Upper lobe of left lung (tissue), 6 donors: Measurements from ENCODE around the gene GDF10. TPM values are rescaled to one million over a fixed set of nuclear protein-coding genes. Genes with fewer than 3 reads are reported as not detected.

Experiments
- ATAC-seq, 2 donors: fragments of 200-7000 bp; cut with Tn5 transposase; one replicate each; pipeline ENCODE4 v1.9.1; 2022; ENCODE audit warnings: mild to moderate bottlenecking in 2 of 2, moderate library complexity in 2 of 2; ENCODE audit not compliant: low FRiP score in 2 of 2
- DNase-seq, 2 donors: peaks; one replicate each; pipeline ENCODE4 v3.0.0-alpha.2; 2019 to 2020
- H3K27ac ChIP-seq, 4 donors: fragments of 200-600 bp; sonication (generic); one replicate each; pipeline ENCODE4 v1.5.1; 2016 to 2019
- H3K27me3 ChIP-seq, 4 donors: fragments of 200-600 bp; sonication (generic); one replicate each; pipeline ENCODE4 v1.5.1; 2017 to 2019
- H3K36me3 ChIP-seq, 4 donors: fragments of 200-600 bp; sonication (generic); one replicate each; pipeline ENCODE4 v1.5.1; 2016 to 2019
- H3K4me1 ChIP-seq, 4 donors: fragments of 200-600 bp; sonication (generic); one replicate each; pipeline ENCODE4 v1.5.1; 2018 to 2019
- H3K4me3 ChIP-seq, 4 donors: fragments of 200-600 bp; sonication (generic); one replicate each; pipeline ENCODE4 v1.5.1; 2017 to 2019; ENCODE audit warnings: mild to moderate bottlenecking in 2 of 4, moderate library complexity in 1 of 4
- H3K9me3 ChIP-seq, 4 donors: fragments of 200-600 bp; sonication (generic); one replicate each; pipeline ENCODE4 v1.5.1; 2018 to 2019
- EP300 ChIP-seq, 4 donors: sonication (generic); formaldehyde crosslinking; IDR thresholded peaks; one replicate each; pipeline ENCODE4 v1.5.1; 2017; ENCODE audit warnings: antibody characterized with exemption in 4 of 4, control low read depth in 2 of 4
- POLR2A ChIP-seq, 4 donors: fragments of 450-650 bp; IDR thresholded peaks; one replicate each; pipeline ENCODE4 v1.5.1; 2016 to 2017; ENCODE audit warnings: antibody characterized with exemption in 4 of 4, mild to moderate bottlenecking in 2 of 4
- POLR2AphosphoS5 ChIP-seq, 2 donors: sonication (generic); formaldehyde crosslinking; IDR thresholded peaks; one replicate each; pipeline ENCODE4 v1.5.1; 2017; ENCODE audit warnings: antibody characterized with exemption in 2 of 2
- WGBS, 2 donors: methylation state at CpG; one replicate each; pipeline ENCODE4 v1.1.5; 2017 to 2018; 5-methylcytosine and 5-hydroxymethylcytosine counted together
- total RNA-seq, 6 donors: library from RNA; depleted of rRNA in 4 of 6; stranded (reverse); fragments of >200 nt in 4 of 6; gene quantifications; one replicate each; pipeline versions ENCODE4 v1.1.0 to v1.2.1, GENCODE V29; 2016 to 2021
- TF ChIP-seq, protein P1 (sequence below), 6 experiments: fragments of 450-650 bp in 4 of 6; fragments of 200-600 bp in 2 of 6; sonication (generic) in 2 of 6; IDR thresholded peaks; one replicate each; pipeline ENCODE4 v1.5.1; 2016 to 2019; ENCODE audit warnings: antibody characterized with exemption in 6 of 6
- donor health status: DM: no; HTN: no; CAD: no; lungs with moderate emphysema.
- donor health status: DM: no; HTN: yes; CAD: no; lungs with severe emphysema.

Gene GDF10
- total RNA-seq, 6 donors from 2014 or later = 1.8 to 23.4 (median 7.8) TPM

DNA sequence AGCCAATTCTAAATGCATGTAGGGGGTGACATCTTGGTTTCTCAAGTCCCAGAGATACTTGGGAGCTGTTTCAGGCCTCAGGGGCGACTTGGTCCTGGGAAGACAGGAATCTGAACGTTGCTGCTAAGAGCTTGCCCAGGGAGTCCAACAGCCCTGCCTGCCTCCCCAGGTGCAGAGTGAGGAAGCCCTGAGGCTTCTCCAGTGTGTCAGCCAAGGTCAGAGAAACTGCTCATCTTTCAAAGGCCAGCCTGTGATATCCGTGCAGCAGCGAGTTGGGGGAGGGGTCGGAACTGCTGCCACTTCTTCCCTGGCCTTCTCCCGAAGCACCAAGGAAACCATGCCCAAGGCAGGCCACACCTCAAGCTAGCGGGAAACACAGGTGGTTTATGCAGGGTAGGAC, 32.0 kb downstream of the GDF10 start:
- ATAC-seq (no peak), DNase-seq (no peak)
- H3K9me3 ChIP-seq = no peaks in the 10 kb centered on the region
- H3K36me3 ChIP-seq = no peaks in the 10 kb centered on the region
- no peak overlapping the region for H3K27ac ChIP-seq
- 84 to 100% methylated on average over 1 to 7 of the region's 7 CpGs for WGBS, 2 donors
- H3K4me1 ChIP-seq = no peaks in the 10 kb centered on the region
- H3K4me3 ChIP-seq = no peak overlapping the region
- H3K27me3 ChIP-seq = no peaks in the 10 kb centered on the region
- TF ChIP-seq, protein P1, sequence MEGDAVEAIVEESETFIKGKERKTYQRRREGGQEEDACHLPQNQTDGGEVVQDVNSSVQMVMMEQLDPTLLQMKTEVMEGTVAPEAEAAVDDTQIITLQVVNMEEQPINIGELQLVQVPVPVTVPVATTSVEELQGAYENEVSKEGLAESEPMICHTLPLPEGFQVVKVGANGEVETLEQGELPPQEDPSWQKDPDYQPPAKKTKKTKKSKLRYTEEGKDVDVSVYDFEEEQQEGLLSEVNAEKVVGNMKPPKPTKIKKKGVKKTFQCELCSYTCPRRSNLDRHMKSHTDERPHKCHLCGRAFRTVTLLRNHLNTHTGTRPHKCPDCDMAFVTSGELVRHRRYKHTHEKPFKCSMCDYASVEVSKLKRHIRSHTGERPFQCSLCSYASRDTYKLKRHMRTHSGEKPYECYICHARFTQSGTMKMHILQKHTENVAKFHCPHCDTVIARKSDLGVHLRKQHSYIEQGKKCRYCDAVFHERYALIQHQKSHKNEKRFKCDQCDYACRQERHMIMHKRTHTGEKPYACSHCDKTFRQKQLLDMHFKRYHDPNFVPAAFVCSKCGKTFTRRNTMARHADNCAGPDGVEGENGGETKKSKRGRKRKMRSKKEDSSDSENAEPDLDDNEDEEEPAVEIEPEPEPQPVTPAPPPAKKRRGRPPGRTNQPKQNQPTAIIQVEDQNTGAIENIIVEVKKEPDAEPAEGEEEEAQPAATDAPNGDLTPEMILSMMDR (IDR thresholded peaks at IDR 0.05) = no peak
- TF ChIP-seq POLR2AphosphoS5 (IDR thresholded peaks at IDR 0.05) = no peak
- no peak for TF ChIP-seq POLR2A (IDR thresholded peaks at IDR 0.05)
- TF ChIP-seq EP300 (IDR thresholded peaks at IDR 0.05) = no peak

DNA sequence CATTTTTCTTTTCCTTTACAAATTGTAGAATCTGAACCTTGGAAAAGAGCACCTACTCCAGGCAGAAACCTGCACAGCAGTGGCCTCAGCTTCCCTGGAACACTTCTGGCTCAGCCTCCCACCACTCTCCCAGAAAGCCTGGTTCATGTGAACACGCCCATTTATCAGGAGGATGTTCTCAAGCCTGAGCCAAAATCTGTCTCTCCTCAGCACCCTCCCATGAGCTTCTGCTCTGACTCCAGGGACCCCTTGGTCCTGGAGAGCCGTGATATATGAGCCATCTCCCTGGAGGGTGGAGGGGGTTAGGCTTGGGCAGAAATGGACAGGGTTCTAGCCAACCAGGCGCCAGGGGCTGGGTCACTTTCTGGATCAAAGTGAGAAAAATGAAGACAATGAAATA, 32.4 kb downstream of the GDF10 start:
- 81% methylated on average over 3 of the region's 3 CpGs for WGBS, 2 donors

DNA sequence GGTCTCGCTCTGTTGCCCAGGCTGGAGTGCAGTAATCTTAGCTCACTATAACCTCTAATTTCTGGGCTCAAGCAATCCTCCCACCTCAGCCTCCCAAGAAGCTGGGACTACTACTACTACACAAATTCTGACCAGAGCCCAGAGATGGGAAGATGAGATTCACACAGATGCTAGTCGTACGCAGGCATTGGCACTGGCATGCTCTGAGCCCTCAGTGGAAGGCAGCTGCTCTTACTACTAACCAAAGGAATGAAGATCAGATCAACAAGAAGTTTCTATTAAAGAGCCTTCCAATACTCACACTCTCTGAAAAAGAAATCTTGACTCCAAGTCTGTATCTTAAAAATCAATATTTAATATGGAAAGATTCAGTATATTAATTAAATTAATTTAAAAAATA, 32.9 kb downstream of the GDF10 start:
- DNase-seq = no peak
- Histone ChIP-seq H3K4me1 (no peaks in the 10 kb centered on the region), H3K36me3 (no peaks in the 10 kb centered on the region), H3K9me3 (no peaks in the 10 kb centered on the region), H3K27me3 (no peaks in the 10 kb centered on the region), H3K27ac (no peak overlapping the region), H3K4me3 (no peak overlapping the region)
- no peak for ATAC-seq
- 85 to 86% methylated on average over 3 of the region's 3 CpGs for WGBS, 2 donors
- TF ChIP-seq POLR2AphosphoS5 (IDR thresholded peaks at IDR 0.05) (no peak), POLR2A (IDR thresholded peaks at IDR 0.05) (no peak), EP300 (IDR thresholded peaks at IDR 0.05) (no peak)
- TF ChIP-seq, protein P1 (IDR thresholded peaks at IDR 0.05) = no peak

More for the DNA sequence above, 32.4 kb downstream of the GDF10 start:
- Histone ChIP-seq H3K4me1 (no peaks in the 10 kb centered on the region), H3K9me3 (no peaks in the 10 kb centered on the region), H3K36me3 (no peaks in the 10 kb centered on the region), H3K27me3 (no peaks in the 10 kb centered on the region), H3K27ac (no peak overlapping the region), H3K4me3 (no peak overlapping the region)
- no peak for DNase-seq
- TF ChIP-seq, protein P1 (IDR thresholded peaks at IDR 0.05) = no peak
- TF ChIP-seq POLR2AphosphoS5 (IDR thresholded peaks at IDR 0.05) (no peak), EP300 (IDR thresholded peaks at IDR 0.05) (no peak), POLR2A (IDR thresholded peaks at IDR 0.05) (no peak)
- ATAC-seq = no peak

DNA sequence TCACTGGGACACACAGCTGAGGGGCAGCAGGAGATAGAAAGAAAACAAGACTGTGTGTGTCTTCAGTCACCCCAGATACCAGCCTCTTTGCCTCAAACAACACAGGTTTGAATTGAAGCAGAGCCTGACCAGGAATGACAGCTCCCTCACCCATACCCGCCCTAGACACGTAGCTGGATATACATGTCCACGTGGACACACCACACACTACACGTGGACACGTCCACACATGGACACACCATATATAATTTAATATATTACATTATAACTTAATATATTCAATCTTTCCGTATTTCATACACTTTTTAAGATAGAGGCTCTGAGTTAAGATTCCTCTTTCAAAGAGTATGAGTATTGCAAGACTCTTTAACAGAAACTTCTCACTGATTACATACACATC, 33.5 kb downstream of the GDF10 start:
- ATAC-seq (no peak), DNase-seq (no peak)
- WGBS, 2 donors = 88 to 89% methylated on average over 6 of the region's 6 CpGs
- Histone ChIP-seq H3K9me3 (no peaks in the 10 kb centered on the region), H3K36me3 (no peaks in the 10 kb centered on the region), H3K4me1 (no peaks in the 10 kb centered on the region), H3K27ac (no peak overlapping the region), H3K4me3 (no peak overlapping the region), H3K27me3 (no peaks in the 10 kb centered on the region)
- TF ChIP-seq EP300 (IDR thresholded peaks at IDR 0.05) (no peak), POLR2A (IDR thresholded peaks at IDR 0.05) (no peak), POLR2AphosphoS5 (IDR thresholded peaks at IDR 0.05) (no peak)
- TF ChIP-seq, protein P1 (IDR thresholded peaks at IDR 0.05) = no peak

DNA sequence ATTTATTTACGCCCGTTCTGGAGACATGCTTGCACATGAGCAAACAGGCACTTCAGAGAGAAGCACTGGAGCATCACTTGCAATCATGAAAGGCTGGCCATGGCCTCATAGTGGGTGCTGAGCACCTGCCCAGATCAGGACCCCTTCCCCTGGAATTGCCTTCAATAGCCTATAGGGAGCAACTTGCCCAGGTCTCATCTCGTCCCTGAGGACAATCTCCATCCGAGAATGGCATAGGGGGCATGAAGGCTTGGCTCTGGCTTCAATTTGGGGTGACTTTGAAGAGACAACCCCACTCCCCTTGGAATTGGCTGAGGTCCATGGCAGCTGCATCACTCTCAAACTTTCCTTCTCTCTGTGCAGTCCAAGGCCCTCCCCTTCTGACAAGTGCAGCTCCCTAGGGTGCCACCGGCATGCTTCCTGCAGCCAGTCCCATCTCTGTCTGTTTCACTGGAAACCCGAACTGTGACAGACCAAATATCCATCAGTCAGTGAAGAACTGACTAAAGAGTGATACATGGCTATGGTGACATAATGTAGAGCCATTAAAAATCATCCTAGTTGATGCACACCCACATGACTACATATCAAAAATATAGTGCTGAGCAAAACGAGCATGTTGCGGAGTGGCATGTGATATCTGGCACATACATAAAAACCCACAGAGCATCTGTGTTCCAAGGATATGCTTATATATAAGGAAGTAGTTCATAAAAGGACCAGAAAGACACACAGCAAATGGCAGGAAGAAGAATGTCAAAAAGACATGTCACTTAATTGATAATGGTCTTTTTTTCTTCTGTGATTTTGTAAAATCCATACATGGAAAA, 34.7 kb downstream of the GDF10 start:
- H3K27me3 ChIP-seq = no peaks in the 10 kb centered on the region
- no peaks in the 10 kb centered on the region for H3K36me3 ChIP-seq
- no peak for ATAC-seq
- WGBS, 2 donors = 86 to 89% methylated on average over 8 of the region's 8 CpGs
- no peak overlapping the region for H3K27ac ChIP-seq
- H3K4me3 ChIP-seq = no peak overlapping the region
- TF ChIP-seq POLR2AphosphoS5 (IDR thresholded peaks at IDR 0.05) (no peak), EP300 (IDR thresholded peaks at IDR 0.05) (no peak), POLR2A (IDR thresholded peaks at IDR 0.05) (no peak)
- TF ChIP-seq, protein P1 (IDR thresholded peaks at IDR 0.05) = no peak
- no peak for DNase-seq
- H3K9me3 ChIP-seq = no peaks in the 10 kb centered on the region
- H3K4me1 ChIP-seq = no peaks in the 10 kb centered on the region
